A673 (cell line): ENCODE measurements around the gene TLR8.
"Not testable (repeated sequence)": the region's sequence is repeated elsewhere in the genome, so short reads cannot be mapped to it uniquely, and the experiment has no call there.

Source experiments
- CTCF ChIP-seq: fragments of 300-800, 200-600 bp; sonication (generic); conservative IDR thresholded peaks from 2 replicates; pipeline ENCODE4 v1.5.1; 2017; ENCODE audit warnings: low read depth, mild to moderate bottlenecking, antibody characterized with exemption, low read length, moderate library complexity, mixed read lengths
- EZH2 ChIP-seq: fragments of 200-600 bp; sonication (generic); IDR thresholded peaks from 2 replicates; pipeline ENCODE4 v1.6.1; 2017; ENCODE audit warnings: borderline replicate concordance, low read depth, mild to moderate bottlenecking, mixed read lengths, antibody characterized with exemption, low read length; ENCODE audit not compliant: poor library complexity, severe bottlenecking

DNA sequence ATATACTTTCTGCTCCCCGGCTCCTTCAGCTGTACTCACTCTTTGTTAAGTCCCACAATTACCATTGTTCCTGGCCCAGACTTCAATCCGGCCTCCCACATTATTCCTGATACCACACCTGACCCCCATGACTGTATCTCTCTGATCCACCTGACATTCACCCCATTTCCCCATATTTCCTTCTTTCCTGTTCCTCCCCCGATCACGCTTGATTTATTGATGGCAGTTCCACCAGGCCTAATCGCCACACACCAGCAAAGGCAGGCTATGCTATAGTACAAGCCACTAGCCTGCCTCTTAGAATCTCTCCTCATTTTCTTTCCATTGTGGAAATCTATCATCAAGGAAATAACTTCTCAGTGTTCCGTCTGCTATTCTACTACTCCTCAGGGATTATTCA, 37.2 kb downstream of the TLR8 start:
- TF ChIP-seq EZH2, CTCF: not testable (repeated sequence)
